ENCODE measurements around the gene WDR19. TPM values are rescaled to one million over a fixed set of nuclear protein-coding genes. Genes with fewer than 3 reads are reported as not detected.

WDR19 gene
- total RNA-seq, 1 donor from 2014 or later: 86.3 TPM

DNA sequence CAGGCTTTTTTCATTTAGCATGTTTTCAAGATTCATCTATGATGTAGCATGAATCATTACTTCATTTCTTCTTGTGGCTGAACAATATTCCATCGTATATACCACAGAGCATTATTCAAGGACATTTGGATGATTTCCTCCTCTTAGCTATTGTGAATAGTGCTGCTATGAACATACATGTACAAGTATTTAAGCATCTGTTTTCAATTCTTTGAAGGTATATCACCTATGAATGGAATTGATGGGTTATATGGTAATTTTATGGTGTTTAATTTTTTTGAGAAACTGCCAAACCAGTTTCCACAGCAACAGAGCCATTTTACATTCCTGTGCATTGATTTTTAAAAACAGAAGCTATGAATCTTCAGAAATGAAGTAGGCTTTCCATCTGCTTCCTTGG is 36.1 kb upstream of the WDR19 start:
- Mint-ChIP-seq H3K36me3 (no peaks in the 10 kb centered on the region), H3K27me3 (ENCODE audit: insufficient read depth, low read depth) (peaks cover 2% of the 10 kb centered on the region), H3K4me3 (no peak overlapping the region), H3K4me1 (no peaks in the 10 kb centered on the region), H3K9me3 (no peaks in the 10 kb centered on the region), H3K27ac (no peak overlapping the region)
- H3F3A ChIP-seq (ENCODE audit: low read depth): no peaks in the 10 kb centered on the region
- no peaks in the 10 kb centered on the region for H3K27me3 ChIP-seq
- no peaks in the 10 kb centered on the region for H4K20me1 ChIP-seq (ENCODE audit: low read depth)
- no peak for TF ChIP-seq EZH2 (IDR thresholded peaks at IDR 0.05)
- no peak for TF ChIP-seq EZH2phosphoT487 (IDR thresholded peaks at IDR 0.05)
- TF ChIP-seq, protein P1, sequence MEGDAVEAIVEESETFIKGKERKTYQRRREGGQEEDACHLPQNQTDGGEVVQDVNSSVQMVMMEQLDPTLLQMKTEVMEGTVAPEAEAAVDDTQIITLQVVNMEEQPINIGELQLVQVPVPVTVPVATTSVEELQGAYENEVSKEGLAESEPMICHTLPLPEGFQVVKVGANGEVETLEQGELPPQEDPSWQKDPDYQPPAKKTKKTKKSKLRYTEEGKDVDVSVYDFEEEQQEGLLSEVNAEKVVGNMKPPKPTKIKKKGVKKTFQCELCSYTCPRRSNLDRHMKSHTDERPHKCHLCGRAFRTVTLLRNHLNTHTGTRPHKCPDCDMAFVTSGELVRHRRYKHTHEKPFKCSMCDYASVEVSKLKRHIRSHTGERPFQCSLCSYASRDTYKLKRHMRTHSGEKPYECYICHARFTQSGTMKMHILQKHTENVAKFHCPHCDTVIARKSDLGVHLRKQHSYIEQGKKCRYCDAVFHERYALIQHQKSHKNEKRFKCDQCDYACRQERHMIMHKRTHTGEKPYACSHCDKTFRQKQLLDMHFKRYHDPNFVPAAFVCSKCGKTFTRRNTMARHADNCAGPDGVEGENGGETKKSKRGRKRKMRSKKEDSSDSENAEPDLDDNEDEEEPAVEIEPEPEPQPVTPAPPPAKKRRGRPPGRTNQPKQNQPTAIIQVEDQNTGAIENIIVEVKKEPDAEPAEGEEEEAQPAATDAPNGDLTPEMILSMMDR (IDR thresholded peaks at IDR 0.05): no peak
- DNase-seq (ENCODE audit: low spot score): no peak
- no peak overlapping the region for H3K27ac ChIP-seq
- no peaks in the 10 kb centered on the region for H3K79me2 ChIP-seq (ENCODE audit: low read depth)
- H3K4me3 ChIP-seq: no peak overlapping the region
- no peak overlapping the region for H3K9ac ChIP-seq
- H3K9me3 ChIP-seq (ENCODE audit: low read depth): no peaks in the 10 kb centered on the region
- H3K4me1 ChIP-seq: no peaks in the 10 kb centered on the region
- H2AFZ ChIP-seq (replicated peaks): no peak overlapping the region
- no peak overlapping the region for H3K4me2 ChIP-seq
- no peaks in the 10 kb centered on the region for H3K36me3 ChIP-seq

DNA sequence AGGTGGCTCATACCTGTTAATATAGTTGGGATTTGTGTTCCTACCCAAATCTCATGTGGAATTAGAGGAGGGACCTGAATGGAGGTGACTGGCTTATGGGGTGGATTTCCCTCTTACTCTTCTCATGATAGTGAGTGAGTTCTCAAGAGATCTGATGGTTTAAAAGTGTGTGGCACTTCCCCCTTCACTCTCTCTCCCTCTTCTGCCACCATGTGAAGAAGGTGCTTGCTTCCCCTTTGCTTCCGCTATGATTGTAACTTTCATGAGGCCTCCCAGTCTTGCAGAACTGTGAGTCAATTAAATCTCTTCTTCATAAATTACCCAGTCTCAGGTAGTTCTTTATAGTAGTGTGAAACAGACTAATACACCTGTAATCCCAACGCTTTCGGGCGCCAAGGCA is 28.3 kb upstream of the WDR19 start:
- no peaks in the 10 kb centered on the region for H3K36me3 Mint-ChIP-seq
- no peak overlapping the region for H3K27ac Mint-ChIP-seq
- H3F3A ChIP-seq (ENCODE audit: low read depth): no peaks in the 10 kb centered on the region
- no peaks in the 10 kb centered on the region for H3K9me3 Mint-ChIP-seq
- no peak overlapping the region for H3K4me3 ChIP-seq
- H3K4me1 Mint-ChIP-seq: no peaks in the 10 kb centered on the region
- no peak overlapping the region for H3K27ac ChIP-seq
- no peaks in the 10 kb centered on the region for H3K36me3 ChIP-seq
- H4K20me1 ChIP-seq (ENCODE audit: low read depth): no peaks in the 10 kb centered on the region
- peaks cover 2% of the 10 kb centered on the region for H3K27me3 Mint-ChIP-seq (ENCODE audit: insufficient read depth, low read depth)
- H3K9me3 ChIP-seq (ENCODE audit: low read depth): no peaks in the 10 kb centered on the region
- no peak overlapping the region for H3K4me3 Mint-ChIP-seq
- no peak for DNase-seq (ENCODE audit: low spot score)
- no peak overlapping the region for H3K9ac ChIP-seq
- H3K79me2 ChIP-seq (ENCODE audit: low read depth): no peaks in the 10 kb centered on the region
- no peak overlapping the region for H2AFZ ChIP-seq (replicated peaks)
- no peaks in the 10 kb centered on the region for H3K4me1 ChIP-seq
- no peak overlapping the region for H3K4me2 ChIP-seq
- TF ChIP-seq EZH2phosphoT487 (IDR thresholded peaks at IDR 0.05) (no peak), EZH2 (IDR thresholded peaks at IDR 0.05) (no peak)
- no peaks in the 10 kb centered on the region for H3K27me3 ChIP-seq

DNA sequence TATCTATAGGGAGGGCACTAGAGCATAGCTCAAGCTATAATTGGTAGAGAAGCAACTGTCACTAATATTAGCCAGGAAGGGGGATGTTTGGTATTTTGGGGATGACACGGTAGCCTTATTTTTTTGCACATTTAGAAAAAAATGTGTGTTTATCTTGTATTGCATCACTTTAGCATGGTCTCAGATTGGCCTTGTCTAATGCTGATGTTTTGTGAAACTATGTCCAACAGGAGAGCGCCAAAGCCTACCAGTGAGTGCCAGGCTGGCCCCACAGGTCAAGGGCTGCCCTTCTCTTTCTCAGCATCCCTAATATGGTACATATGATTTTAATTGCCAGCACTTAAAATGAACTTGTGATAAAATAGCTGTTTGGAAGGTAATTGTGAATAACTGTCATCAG is 24.8 kb upstream of the WDR19 start:
- Histone ChIP-seq H3K4me2 (no peak overlapping the region), H3K4me3 (no peak overlapping the region), H3F3A (ENCODE audit: low read depth) (no peaks in the 10 kb centered on the region), H3K27me3 (no peaks in the 10 kb centered on the region), H3K4me1 (no peaks in the 10 kb centered on the region), H3K79me2 (ENCODE audit: low read depth) (no peaks in the 10 kb centered on the region), H3K9ac (no peak overlapping the region), H4K20me1 (ENCODE audit: low read depth) (no peaks in the 10 kb centered on the region), H3K27ac (no peak overlapping the region), H3K36me3 (no peaks in the 10 kb centered on the region), H3K9me3 (ENCODE audit: low read depth) (no peaks in the 10 kb centered on the region), H2AFZ (replicated peaks) (no peak overlapping the region)
- no peak overlapping the region for H3K27ac Mint-ChIP-seq
- no peak overlapping the region for H3K4me3 Mint-ChIP-seq
- H3K9me3 Mint-ChIP-seq: no peaks in the 10 kb centered on the region
- TF ChIP-seq EZH2phosphoT487 (IDR thresholded peaks at IDR 0.05) (no peak), EZH2 (IDR thresholded peaks at IDR 0.05) (no peak)
- TF ChIP-seq, protein P1 (IDR thresholded peaks at IDR 0.05): no peak
- H3K36me3 Mint-ChIP-seq: no peaks in the 10 kb centered on the region
- H3K4me1 Mint-ChIP-seq: no peaks in the 10 kb centered on the region
- DNase-seq (ENCODE audit: low spot score): no peak
- no peaks in the 10 kb centered on the region for H3K27me3 Mint-ChIP-seq (ENCODE audit: insufficient read depth, low read depth)

DNA sequence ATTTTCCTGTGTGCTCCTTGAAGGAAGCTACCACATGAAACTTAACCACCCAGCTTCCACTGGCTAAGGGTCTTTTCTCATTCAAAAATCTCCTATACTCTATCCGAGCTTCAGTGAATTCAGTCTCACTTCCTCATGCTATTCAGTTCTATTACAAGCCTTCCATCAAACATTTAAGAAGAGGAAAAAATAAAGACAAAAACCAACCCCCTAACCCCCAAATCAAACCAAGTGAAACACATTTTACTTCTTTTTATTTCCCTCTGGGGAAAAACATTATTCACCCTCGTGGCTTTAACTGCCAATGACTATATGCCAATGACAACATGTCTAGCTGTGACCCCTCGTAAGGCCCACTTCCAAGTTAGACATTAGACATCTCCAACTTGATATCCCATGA is 16.2 kb upstream of the WDR19 start:
- Mint-ChIP-seq H3K36me3 (no peaks in the 10 kb centered on the region), H3K27ac (no peak overlapping the region), H3K27me3 (ENCODE audit: insufficient read depth, low read depth) (peaks cover 3% of the 10 kb centered on the region), H3K4me3 (no peak overlapping the region), H3K9me3 (no peaks in the 10 kb centered on the region), H3K4me1 (no peaks in the 10 kb centered on the region)
- TF ChIP-seq EZH2 (IDR thresholded peaks at IDR 0.05): no peak
- TF ChIP-seq, protein P1 (IDR thresholded peaks at IDR 0.05): no peak
- TF ChIP-seq EZH2phosphoT487 (IDR thresholded peaks at IDR 0.05): no peak
- no peaks in the 10 kb centered on the region for H3K9me3 ChIP-seq (ENCODE audit: low read depth)
- no peak overlapping the region for H3K27ac ChIP-seq
- H4K20me1 ChIP-seq (ENCODE audit: low read depth): no peaks in the 10 kb centered on the region
- DNase-seq (ENCODE audit: low spot score): no peak
- no peak overlapping the region for H3K4me3 ChIP-seq
- no peak overlapping the region for H3K9ac ChIP-seq
- no peak overlapping the region for H3K4me2 ChIP-seq
- no peaks in the 10 kb centered on the region for H3K79me2 ChIP-seq (ENCODE audit: low read depth)
- no peaks in the 10 kb centered on the region for H3K27me3 ChIP-seq
- no peaks in the 10 kb centered on the region for H3K4me1 ChIP-seq
- H3K36me3 ChIP-seq: no peaks in the 10 kb centered on the region
- no peaks in the 10 kb centered on the region for H3F3A ChIP-seq (ENCODE audit: low read depth)
- peak overlapping the region; percentile 70 for H2AFZ ChIP-seq (replicated peaks)

All from neural progenitor cell (in vitro differentiated cells).